NCI-H82 treated with DMSO at 0.1 percent for 48 hours (cell line): ENCODE results near the gene LRRC23.
A peak's percentile ranks its signal among the peaks of the same experiment; 100 is the strongest.
"Not testable (repeated sequence)": the region's sequence is repeated elsewhere in the genome, so short reads cannot be mapped to it uniquely, and the experiment has no call there.

ENCODE experiments used
- DNase-seq: peaks from one replicate; lab custom pipeline; 2025; ENCODE audit not compliant: unreplicated experiment; lab: John Stamatoyannopoulos, UW

Gene LRRC23

GRCh38 chr12:6899837-6900519 lies 4.6 kb upstream of the LRRC23 start:
- DNase-seq: no peak

DNA sequence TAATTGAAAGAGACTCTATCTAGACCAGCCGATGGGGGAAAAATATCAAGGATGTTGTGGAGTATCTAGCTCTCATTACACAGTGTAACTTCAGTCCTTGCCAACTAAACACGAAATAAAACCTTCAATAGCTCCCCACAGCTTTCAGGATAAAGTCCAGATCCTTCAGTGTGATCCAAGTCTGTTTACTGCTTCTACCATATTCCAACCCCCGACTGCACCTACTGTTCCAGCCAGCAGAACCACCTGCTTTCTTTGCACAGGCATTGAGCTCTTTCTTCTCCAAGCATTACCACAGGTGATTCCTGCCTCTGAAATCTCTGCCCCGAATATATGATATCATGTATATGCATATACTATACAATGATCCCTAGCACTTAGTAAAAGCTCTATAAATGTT lies 2.2 kb upstream of the LRRC23 start:
- no peak for DNase-seq

- DNase-seq: no peak
These were observed 900 bp upstream of the LRRC23 start for GRCh38 chr12:6903722-6904121.

DNA sequence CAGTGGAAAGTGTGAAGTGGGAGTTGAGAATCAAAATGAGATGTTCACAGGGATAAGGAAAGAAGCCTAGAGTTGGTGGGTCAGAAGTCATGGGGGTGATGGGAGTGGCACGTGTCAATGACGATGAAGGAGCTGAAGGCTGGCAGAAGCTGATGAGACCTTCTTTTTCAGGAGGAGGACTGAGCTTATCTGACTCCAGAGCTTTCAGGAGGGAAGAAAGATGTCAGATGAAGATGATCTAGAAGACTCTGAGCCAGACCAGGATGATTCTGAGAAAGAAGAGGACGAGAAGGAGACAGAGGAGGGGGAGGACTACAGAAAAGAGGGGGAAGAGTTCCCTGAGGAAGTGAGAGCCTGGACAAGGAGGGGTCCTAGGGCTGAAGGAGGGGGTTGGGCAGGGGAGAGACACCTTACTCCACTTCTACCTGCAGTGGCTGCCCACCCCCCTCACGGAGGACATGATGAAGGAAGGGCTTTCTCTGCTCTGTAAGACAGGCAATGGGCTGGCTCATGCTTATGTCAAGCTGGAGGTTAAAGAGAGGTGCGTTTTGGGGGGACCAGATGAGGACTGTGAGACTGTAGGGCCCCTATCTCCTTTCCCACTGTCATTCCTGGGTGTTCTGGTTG lies 905 bp downstream of the LRRC23 start:
- no peak for DNase-seq

- not testable (repeated sequence) for DNase-seq
These were observed 3.5 kb downstream of the LRRC23 start for GRCh38 chr12:6908141-6908540.

- no peak for DNase-seq
These were observed 5.0 kb downstream of the LRRC23 start for GRCh38 chr12:6909421-6910145.

- no peak for DNase-seq
These were observed 7.7 kb downstream of the LRRC23 start for GRCh38 chr12:6912164-6912935.

- DNase-seq: no peak
These were observed 9.8 kb downstream of the LRRC23 start, which contains the start of gene ENO2 for GRCh38 chr12:6914246-6914946. Gene ENO2 (plus strand): TSS chr12:6914580. CDS start chr12:6915833, 1,253 bp downstream.

- peak; percentile 92 for DNase-seq
These were observed 10.5 kb downstream of the LRRC23 start for GRCh38 chr12:6914947-6915788.

DNA sequence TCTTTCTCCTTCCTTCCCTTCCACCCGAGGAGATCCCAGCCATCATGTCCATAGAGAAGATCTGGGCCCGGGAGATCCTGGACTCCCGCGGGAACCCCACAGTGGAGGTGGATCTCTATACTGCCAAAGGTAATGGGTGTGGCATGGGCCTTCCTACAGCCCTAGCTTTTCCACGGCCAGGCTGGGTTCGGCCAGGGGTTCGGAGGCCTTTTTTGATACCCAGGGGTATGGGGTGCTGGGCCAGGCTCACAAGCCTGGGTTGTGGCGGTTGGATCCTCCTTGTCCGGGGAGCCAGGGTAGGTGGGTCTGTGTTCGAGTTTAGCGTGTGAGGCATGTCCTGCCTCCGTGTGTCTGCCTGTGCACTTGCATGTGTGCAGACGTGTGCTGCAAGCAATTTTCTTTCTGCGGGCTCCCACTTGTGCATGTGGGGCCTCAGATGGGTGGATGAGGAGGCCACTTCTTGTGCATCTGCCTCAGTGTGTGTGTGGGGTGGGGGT lies 11.2 kb downstream of the LRRC23 start:
- no peak for DNase-seq

DNA sequence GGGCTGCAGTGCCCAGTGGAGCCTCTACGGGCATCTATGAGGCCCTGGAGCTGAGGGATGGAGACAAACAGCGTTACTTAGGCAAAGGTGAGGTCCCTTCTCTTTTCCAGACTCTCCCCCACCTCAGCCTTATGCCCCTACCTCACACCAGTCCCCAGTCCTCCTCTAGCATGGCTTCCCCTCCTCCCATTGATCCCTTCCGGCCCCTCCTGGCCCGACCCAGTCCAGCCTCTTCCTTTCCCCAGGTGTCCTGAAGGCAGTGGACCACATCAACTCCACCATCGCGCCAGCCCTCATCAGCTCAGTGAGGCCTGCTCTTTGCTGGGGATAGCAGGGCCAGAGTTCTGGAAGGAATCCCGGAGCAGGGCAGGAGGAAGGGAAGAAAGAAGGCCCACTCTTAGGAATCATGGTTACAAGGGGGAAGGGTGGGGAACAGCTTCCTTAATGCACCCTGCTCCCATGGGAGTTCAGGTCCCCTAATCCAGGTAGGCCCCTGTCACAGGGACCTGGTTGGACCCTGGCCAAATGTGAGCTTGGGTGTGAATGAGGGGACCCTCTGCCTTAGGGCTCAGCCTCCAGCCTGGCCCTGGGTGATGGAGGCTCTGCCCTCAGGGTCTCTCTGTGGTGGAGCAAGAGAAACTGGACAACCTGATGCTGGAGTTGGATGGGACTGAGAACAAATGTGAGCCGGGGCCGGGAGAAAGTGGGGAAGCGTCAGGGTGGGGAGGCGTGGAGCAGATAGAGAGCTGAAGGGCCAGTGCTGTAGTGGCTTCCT lies 12.0 kb downstream of the LRRC23 start:
- no peak for DNase-seq

- no peak for DNase-seq
These were observed 13.0 kb downstream of the LRRC23 start for GRCh38 chr12:6917491-6918231.

- DNase-seq: no peak
These were observed 15.0 kb downstream of the LRRC23 start for GRCh38 chr12:6919588-6919987.

DNA sequence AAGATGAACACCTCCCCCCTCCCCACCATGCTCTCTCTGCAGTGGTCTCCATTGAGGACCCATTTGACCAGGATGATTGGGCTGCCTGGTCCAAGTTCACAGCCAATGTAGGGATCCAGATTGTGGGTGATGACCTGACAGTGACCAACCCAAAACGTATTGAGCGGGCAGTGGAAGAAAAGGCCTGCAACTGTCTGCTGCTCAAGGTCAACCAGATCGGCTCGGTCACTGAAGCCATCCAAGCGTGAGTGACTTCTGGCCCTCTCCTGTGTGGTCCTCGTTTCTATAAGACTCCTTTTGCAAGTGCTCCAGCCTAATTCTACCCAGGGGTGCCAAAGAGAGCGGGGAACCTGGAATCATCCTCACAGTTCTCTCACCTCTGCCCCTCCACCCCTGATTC lies 16.9 kb downstream of the LRRC23 start:
- no peak for DNase-seq

DNA sequence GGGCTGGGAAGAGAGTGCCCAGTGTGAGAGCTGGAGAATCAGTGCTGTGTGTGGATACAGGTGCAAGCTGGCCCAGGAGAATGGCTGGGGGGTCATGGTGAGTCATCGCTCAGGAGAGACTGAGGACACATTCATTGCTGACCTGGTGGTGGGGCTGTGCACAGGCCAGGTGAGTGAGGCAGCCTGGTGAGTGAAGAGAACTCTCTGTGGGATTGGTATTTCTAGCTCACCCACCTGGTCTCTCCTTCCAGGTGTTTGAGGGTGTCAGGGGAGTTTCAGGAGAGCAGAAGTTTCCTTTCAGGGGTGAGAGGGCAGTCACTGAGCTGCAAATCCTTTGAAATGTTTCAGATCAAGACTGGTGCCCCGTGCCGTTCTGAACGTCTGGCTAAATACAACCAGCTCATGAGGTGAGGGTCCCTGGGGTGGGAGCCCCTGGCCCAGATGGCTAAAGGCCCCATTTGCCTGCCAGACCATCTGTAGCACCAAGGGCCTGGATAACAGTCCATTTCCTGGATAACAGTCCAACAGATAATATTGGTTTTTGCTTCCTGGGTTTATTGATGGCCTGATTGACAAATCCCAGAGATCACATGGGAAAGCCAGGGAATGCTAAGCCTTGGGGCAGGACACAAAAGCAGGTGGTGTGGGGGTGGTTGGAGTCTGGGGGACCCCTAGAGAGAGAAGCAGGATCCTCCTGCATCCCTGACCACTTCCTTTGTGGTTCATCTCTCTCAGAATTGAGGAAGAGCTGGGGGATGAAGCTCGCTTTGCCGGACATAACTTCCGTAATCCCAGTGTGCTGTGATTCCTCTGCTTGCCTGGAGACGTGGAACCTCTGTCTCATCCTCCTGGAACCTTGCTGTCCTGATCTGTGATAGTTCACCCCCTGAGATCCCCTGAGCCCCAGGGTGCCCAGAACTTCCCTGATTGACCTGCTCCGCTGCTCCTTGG lies 17.6 kb downstream of the LRRC23 start:
- DNase-seq: no peak

DNA sequence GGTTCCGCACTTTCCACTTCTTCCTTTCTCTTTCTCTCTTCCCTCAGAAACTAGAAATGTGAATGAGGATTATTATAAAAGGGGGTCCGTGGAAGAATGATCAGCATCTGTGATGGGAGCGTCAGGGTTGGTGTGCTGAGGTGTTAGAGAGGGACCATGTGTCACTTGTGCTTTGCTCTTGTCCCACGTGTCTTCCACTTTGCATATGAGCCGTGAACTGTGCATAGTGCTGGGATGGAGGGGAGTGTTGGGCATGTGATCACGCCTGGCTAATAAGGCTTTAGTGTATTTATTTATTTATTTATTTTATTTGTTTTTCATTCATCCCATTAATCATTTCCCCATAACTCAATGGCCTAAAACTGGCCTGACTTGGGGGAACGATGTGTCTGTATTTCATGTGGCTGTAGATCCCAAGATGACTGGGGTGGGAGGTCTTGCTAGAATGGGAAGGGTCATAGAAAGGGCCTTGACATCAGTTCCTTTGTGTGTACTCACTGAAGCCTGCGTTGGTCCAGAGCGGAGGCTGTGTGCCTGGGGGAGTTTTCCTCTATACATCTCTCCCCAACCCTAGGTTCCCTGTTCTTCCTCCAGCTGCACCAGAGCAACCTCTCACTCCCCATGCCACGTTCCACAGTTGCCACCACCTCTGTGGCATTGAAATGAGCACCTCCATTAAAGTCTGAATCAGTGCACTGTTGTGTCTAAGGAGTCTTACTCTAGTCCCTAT lies 18.5 kb downstream of the LRRC23 start:
- no peak for DNase-seq
